Spleen (tissue), 11 donors: ENCODE results near the gene PRKCD. TPM values are rescaled to one million over a fixed set of nuclear protein-coding genes. Genes with fewer than 3 reads are reported as not detected.

Experiments
- DNase-seq: peaks from one replicate; pipeline ENCODE4 v3.0.0-alpha.2; 2020
- H3K27ac ChIP-seq, 8 donors: fragments of 200-600 bp; sonication (generic) in 7 of 8; 1 replicate in 4 of 8; 2 replicates in 4 of 8; pipeline versions ENCODE4 v1.5.0 to v1.8.0; 2016 to 2021; ENCODE audit warnings: inconsistent platforms in 4 of 8, mild to moderate bottlenecking in 4 of 8, moderate library complexity in 1 of 8
- H3K27me3 ChIP-seq, 7 donors: fragments of 200-600 bp; sonication (generic) in 6 of 7; replicated peaks in 1 of 7; 1 replicate in 4 of 7; 2 replicates in 3 of 7; pipeline versions ENCODE4 v1.5.0 to v1.8.0; 2016 to 2021; ENCODE audit warnings: inconsistent platforms in 3 of 7, mild to moderate bottlenecking in 1 of 7
- H3K36me3 ChIP-seq, 6 donors: fragments of 200-600 bp; sonication (generic) in 5 of 6; 1 replicate in 4 of 6; 2 replicates in 2 of 6; pipeline versions ENCODE4 v1.5.0 to v1.8.0; 2016 to 2021; ENCODE audit warnings: inconsistent platforms in 2 of 6
- H3K4me1 ChIP-seq, 6 donors: fragments of 200-600 bp; sonication (generic) in 5 of 6; 1 replicate in 3 of 6; 2 replicates in 3 of 6; pipeline versions ENCODE4 v1.5.0 to v1.8.0; 2016 to 2021; ENCODE audit warnings: inconsistent platforms in 3 of 6
- H3K4me3 ChIP-seq, 8 donors: fragments of 200-600 bp; sonication (generic) in 7 of 8; 1 replicate in 4 of 8; 2 replicates in 4 of 8; pipeline versions ENCODE4 v1.5.0 to v1.8.0; 2016 to 2021; ENCODE audit warnings: inconsistent platforms in 4 of 8, mild to moderate bottlenecking in 4 of 8, moderate library complexity in 2 of 8
- H3K9me3 ChIP-seq, 8 donors: fragments of 200-600 bp; sonication (generic) in 7 of 8; 1 replicate in 4 of 8; 2 replicates in 4 of 8; pipeline versions ENCODE4 v1.5.0 to v1.8.0; 2016 to 2021; ENCODE audit warnings: inconsistent platforms in 4 of 8
- CTCF ChIP-seq, 11 experiments: fragments of 200-600 bp in 7 of 11; fragments of 450-650 bp in 4 of 11; sonication (generic) in 4 of 11; IDR thresholded peaks in 8 of 11; conservative IDR thresholded peaks in 3 of 11; 1 replicate in 7 of 11; 2 replicates in 4 of 11; pipeline versions ENCODE4 v1.4.0 to v1.8.0; 2016 to 2021; ENCODE audit warnings: antibody characterized with exemption in 11 of 11, inconsistent platforms in 4 of 11, mild to moderate bottlenecking in 1 of 11
- POLR2A ChIP-seq, 3 donors: fragments of 450-650 bp; IDR thresholded peaks; one replicate each; pipeline ENCODE4 v1.5.1; 2017; ENCODE audit warnings: antibody characterized with exemption in 3 of 3, mild to moderate bottlenecking in 1 of 3
- POLR2AphosphoS5 ChIP-seq, 3 donors: sonication (generic); formaldehyde crosslinking; IDR thresholded peaks; one replicate each; pipeline ENCODE4 v1.5.1; 2017; ENCODE audit warnings: antibody characterized with exemption in 3 of 3
- WGBS, 5 donors: extraction: QIAGEN DNeasy Blood & Tissue Kit in 3 of 5; methylation state at CpG; one replicate each; pipeline versions ENCODE4 v1.1.5 to v1.1.7; 2013 to 2018; 5-methylcytosine and 5-hydroxymethylcytosine counted together
- intact Hi-C: fragments of 100-400 bp; cut with DNase I; formaldehyde crosslinking; loops from one replicate; pipeline ENCODE4 v1.15.0; 2023; ENCODE audit warnings: low total_unique reads
- polyA plus RNA-seq, 3 donors: library from polyadenylated mRNA; stranded (reverse); fragments of 200-250 nt; gene quantifications; one replicate each; pipeline ENCODE4 v1.2.1, GENCODE V29; 2013
- total RNA-seq, 7 donors: library from RNA; depleted of rRNA in 3 of 7; stranded (reverse); fragments of >200 nt in 3 of 7; fragmentation: NEBNext Ultra II Directional in 4 of 7; extraction: Animal tissue kit (Norgen Biotek cat#: 25700) in 4 of 7; gene quantifications; one replicate each; pipeline versions ENCODE4 v1.1.0 to v1.2.1, GENCODE V29; 2016 to 2021
- donor health status: healthy with polysubstance abuse.
- donor health status: DM: no; HTN: no; CAD: no; lungs with moderate emphysema.
- donor health status: DM: no; HTN: no; CAD: no.
- donor health status: Bipolar disorder and iron deficiency.
- donor health status: healthy.
- donor health status: DM: no; HTN: no; CAD: no.
- donor health status: DM: yes; HTN: yes; CAD: no.

Gene PRKCD
- total and polyA plus RNA-seq, 10 donors = 22.2 to 100 (median 48.5) TPM

- H3K9me3 ChIP-seq = no peaks in the 10 kb centered on the region
- peak overlapping the region in 1 of 8 donors; percentile 20 for H3K4me3 ChIP-seq
- 47 to 63% (median 53%) methylated on average over 17 of the region's 17 CpGs for WGBS, 5 donors
- H3K27ac ChIP-seq = peak overlapping the region in 2 of 8 donors; percentile 31 to 54
- peaks cover 0 to 40% (median 20%) of the 10 kb centered on the region in 6 donors for H3K36me3 ChIP-seq
- peaks cover 0 to 4% (median 0%) of the 10 kb centered on the region in 7 donors for H3K27me3 ChIP-seq
- TF ChIP-seq CTCF (IDR thresholded peaks at IDR 0.05 in 8 of 11, conservative IDR thresholded peaks at IDR 0.05 in 3 of 11) (peak in 4 of 11 experiments; percentile 13 to 47 (median 29)), POLR2A (IDR thresholded peaks at IDR 0.05) (no peak), POLR2AphosphoS5 (IDR thresholded peaks at IDR 0.05) (peak in 2 of 3 donors; percentile 5 to 18)
- H3K4me1 ChIP-seq = peaks cover 15 to 55% (median 49%) of the 10 kb centered on the region in 6 donors
- intact Hi-C loops = loop anchor here (5.0 kb wide), 1 partner anchor 84 kb away; no protein-coding TSS in a partner anchor
- DNase-seq = no peak
Observed at GRCh38 chr3:53196575-53197407, 35.8 kb downstream of the PRKCD start.

GRCh38 chr3:53198256-53198977 lies 37.4 kb downstream of the PRKCD start:
- H3K27ac ChIP-seq = no peak overlapping the region
- H3K4me1 ChIP-seq = peaks cover 9 to 39% (median 33%) of the 10 kb centered on the region in 6 donors
- TF ChIP-seq POLR2A (IDR thresholded peaks at IDR 0.05) (no peak), CTCF (IDR thresholded peaks at IDR 0.05 in 8 of 11, conservative IDR thresholded peaks at IDR 0.05 in 3 of 11) (no peak), POLR2AphosphoS5 (IDR thresholded peaks at IDR 0.05) (no peak)
- DNase-seq = no peak
- 71 to 82% (median 73%) methylated on average over 9 to 10 of the region's 10 CpGs for WGBS, 5 donors
- H3K36me3 ChIP-seq = peaks cover 0 to 31% (median 6%) of the 10 kb centered on the region in 6 donors
- peaks cover 0 to 4% (median 0%) of the 10 kb centered on the region in 7 donors for H3K27me3 ChIP-seq
- H3K9me3 ChIP-seq = no peaks in the 10 kb centered on the region
- no peak overlapping the region for H3K4me3 ChIP-seq
- intact Hi-C loops = loop anchor here (5.0 kb wide), 1 partner anchor 86 kb away; no protein-coding TSS in a partner anchor

GRCh38 chr3:53198996-53199395 lies 38.0 kb downstream of the PRKCD start:
- Histone ChIP-seq H3K9me3 (no peaks in the 10 kb centered on the region), H3K4me3 (no peak overlapping the region), H3K27me3 (peaks cover 0 to 4% (median 0%) of the 10 kb centered on the region in 7 donors), H3K4me1 (peaks cover 9 to 33% (median 29%) of the 10 kb centered on the region in 6 donors), H3K36me3 (peaks cover 0 to 25% (median under 1%) of the 10 kb centered on the region in 6 donors), H3K27ac (no peak overlapping the region)
- TF ChIP-seq POLR2AphosphoS5 (IDR thresholded peaks at IDR 0.05) (no peak), POLR2A (IDR thresholded peaks at IDR 0.05) (no peak), CTCF (IDR thresholded peaks at IDR 0.05 in 8 of 11, conservative IDR thresholded peaks at IDR 0.05 in 3 of 11) (no peak)
- no peak for DNase-seq
- WGBS, 5 donors = 76 to 90% (median 82%) methylated on average over 7 of the region's 7 CpGs
- intact Hi-C loops = loop anchor here (5.0 kb wide), 1 partner anchor 87 kb away; no protein-coding TSS in a partner anchor
